Breast epithelium (tissue), 4 donors: Measurements from ENCODE around the gene SDS. TPM values are rescaled to one million over a fixed set of nuclear protein-coding genes. Genes with fewer than 3 reads are reported as not detected.
A peak's percentile ranks its signal among the peaks of the same experiment; 100 is the strongest.

Experiments used
- DNase-seq, 2 donors: peaks; one replicate each; pipeline ENCODE4 v3.0.0-alpha.2; 2019; ENCODE audit warnings: low spot score in 2 of 2
- H3K27ac ChIP-seq, 2 donors: fragments of 200-600 bp; sonication (generic) in 1 of 2; one replicate each; pipeline ENCODE4 v1.5.1; 2016 to 2019; ENCODE audit warnings: mild to moderate bottlenecking in 1 of 2
- H3K27me3 ChIP-seq, 2 donors: fragments of 200-600 bp; sonication (generic) in 1 of 2; one replicate each; pipeline versions ENCODE4 v1.5.1 to v1.6.0; 2017 to 2019; ENCODE audit warnings: control low read depth in 1 of 2, mild to moderate bottlenecking in 1 of 2
- H3K36me3 ChIP-seq: fragments of 200-600 bp; one replicate; pipeline ENCODE4 v1.5.1; 2019
- H3K4me1 ChIP-seq, 2 donors: fragments of 200-600 bp; sonication (generic); one replicate each; pipeline ENCODE4 v1.5.1; 2016 to 2019; ENCODE audit warnings: control low read depth in 1 of 2
- H3K4me3 ChIP-seq, 3 donors: fragments of 200-600 bp; sonication (generic); 1 replicate in 2 of 3; 2 replicates in 1 of 3; pipeline ENCODE4 v1.5.1; 2016 to 2019; ENCODE audit warnings: mild to moderate bottlenecking in 3 of 3, moderate library complexity in 2 of 3
- H3K9me3 ChIP-seq, 2 donors: fragments of 200-600 bp; sonication (generic) in 1 of 2; one replicate each; pipeline ENCODE4 v1.5.1; 2016 to 2019; ENCODE audit warnings: control low read depth in 1 of 2
- POLR2A ChIP-seq: fragments of 450-650 bp; IDR thresholded peaks from one replicate; pipeline ENCODE4 v1.6.1; 2016; ENCODE audit warnings: antibody characterized with exemption, mild to moderate bottlenecking, moderate library complexity
- POLR2AphosphoS5 ChIP-seq, 3 donors: sonication (generic); formaldehyde crosslinking; IDR thresholded peaks; one replicate each; pipeline ENCODE4 v1.6.1; 2017; ENCODE audit warnings: antibody characterized with exemption in 3 of 3
- intact Hi-C: fragments of 100-400 bp; cut with DNase I; formaldehyde crosslinking; loops from one replicate; pipeline ENCODE4 v1.15.1; 2023; ENCODE audit warnings: low total_unique reads
- total RNA-seq, 3 donors: library from RNA; depleted of rRNA; stranded (reverse); fragments of >200 nt; gene quantifications; one replicate each; pipeline ENCODE4 v1.1.0, GENCODE V29; 2016
- TF ChIP-seq, protein P1 (sequence below), 3 donors: fragments of 450-650 bp; IDR thresholded peaks; one replicate each; pipeline ENCODE4 v1.5.1; 2016 to 2017; ENCODE audit warnings: antibody characterized with exemption in 3 of 3, mild to moderate bottlenecking in 3 of 3, moderate library complexity in 3 of 3

SDS gene, protein sequence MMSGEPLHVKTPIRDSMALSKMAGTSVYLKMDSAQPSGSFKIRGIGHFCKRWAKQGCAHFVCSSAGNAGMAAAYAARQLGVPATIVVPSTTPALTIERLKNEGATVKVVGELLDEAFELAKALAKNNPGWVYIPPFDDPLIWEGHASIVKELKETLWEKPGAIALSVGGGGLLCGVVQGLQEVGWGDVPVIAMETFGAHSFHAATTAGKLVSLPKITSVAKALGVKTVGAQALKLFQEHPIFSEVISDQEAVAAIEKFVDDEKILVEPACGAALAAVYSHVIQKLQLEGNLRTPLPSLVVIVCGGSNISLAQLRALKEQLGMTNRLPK
- total RNA-seq, result 10 to 100 TPM in 1 of 3 donors, under 1 TPM in 2; 0.66 to 12.0 (median 0.80) TPM

DNA sequence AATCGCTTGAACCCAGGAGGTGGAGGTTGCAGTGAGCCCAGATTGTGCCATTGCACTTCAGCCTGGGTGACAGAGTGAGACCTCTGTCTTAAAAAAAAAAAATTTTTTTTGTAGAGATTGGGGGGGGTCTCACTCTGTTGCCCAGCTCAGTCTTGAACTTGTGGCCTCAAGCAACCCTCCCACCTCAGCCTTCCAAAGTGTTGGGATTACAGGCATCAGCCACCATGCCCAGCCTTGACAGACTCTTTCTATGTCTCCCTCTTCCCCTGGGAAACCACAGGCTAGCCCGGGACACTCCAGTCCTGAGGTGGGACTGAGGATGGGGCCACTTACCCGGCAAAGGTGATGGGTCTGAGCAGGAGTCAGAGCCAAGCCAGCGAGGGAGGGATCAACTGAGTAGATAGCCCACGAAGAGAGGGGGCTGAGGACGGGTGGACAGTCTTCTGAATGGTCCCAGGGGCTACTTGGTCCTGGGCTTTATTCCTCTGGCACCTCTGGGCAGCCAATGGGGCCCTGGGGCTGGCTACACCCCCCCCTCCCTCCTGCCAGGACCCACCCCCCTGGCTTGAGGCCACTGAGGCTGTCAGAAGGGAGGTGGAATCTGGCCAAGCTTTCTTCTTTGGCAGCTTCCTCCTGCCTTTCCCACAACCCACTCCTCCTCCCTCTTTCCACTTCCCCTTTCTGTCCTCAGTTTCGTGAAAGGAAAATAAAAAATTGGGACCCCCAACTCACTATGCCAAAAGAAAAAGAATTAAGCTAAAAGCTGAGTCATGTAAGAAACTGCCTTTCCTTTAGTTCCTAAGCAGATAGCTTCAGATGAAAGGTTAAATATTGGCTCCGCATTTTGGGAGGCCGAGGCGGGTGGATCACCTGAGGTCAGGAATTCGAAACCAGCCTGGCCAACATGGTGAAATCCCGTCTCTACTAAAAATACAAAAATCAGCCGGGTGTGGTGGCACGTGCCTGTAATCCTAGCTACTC lies at the start of gene SDS:
TSS of gene SDS (minus strand) at position 453 of the 981 bp plus-strand sequence. CDS start 4,179 bp downstream, outside the sequence.
- H3K4me3 ChIP-seq, result peak within 1 kb of the TSS in 2 of 3 donors; percentile 12 to 30

DNA sequence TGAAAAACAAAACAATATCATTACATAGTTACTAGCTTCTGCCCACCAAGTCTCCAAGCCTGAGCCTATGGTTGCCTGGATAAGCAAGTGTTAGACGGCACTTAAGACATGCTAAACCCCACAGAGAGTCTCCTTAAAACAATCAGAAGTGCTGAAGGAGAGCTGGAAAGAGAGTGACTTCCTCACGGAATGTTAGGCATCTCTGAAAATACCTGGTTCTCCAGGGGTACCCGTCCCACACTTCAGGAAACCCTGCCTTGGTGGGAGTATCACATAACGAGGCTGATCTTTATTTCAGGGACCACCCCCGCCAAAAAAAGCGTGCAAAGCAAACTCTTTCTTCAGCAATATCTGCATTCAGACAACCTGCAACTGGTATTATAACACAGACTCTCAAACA lies 49.6 kb upstream of the SDS start:
- Histone ChIP-seq H3K27ac (no peak overlapping the region), H3K36me3 (no peaks in the 10 kb centered on the region), H3K27me3 (peaks cover 0 to 28% of the 10 kb centered on the region in 2 donors), H3K9me3 (no peaks in the 10 kb centered on the region), H3K4me1 (no peaks in the 10 kb centered on the region), H3K4me3 (no peak overlapping the region)
- no peak for DNase-seq
- TF ChIP-seq, protein P1, sequence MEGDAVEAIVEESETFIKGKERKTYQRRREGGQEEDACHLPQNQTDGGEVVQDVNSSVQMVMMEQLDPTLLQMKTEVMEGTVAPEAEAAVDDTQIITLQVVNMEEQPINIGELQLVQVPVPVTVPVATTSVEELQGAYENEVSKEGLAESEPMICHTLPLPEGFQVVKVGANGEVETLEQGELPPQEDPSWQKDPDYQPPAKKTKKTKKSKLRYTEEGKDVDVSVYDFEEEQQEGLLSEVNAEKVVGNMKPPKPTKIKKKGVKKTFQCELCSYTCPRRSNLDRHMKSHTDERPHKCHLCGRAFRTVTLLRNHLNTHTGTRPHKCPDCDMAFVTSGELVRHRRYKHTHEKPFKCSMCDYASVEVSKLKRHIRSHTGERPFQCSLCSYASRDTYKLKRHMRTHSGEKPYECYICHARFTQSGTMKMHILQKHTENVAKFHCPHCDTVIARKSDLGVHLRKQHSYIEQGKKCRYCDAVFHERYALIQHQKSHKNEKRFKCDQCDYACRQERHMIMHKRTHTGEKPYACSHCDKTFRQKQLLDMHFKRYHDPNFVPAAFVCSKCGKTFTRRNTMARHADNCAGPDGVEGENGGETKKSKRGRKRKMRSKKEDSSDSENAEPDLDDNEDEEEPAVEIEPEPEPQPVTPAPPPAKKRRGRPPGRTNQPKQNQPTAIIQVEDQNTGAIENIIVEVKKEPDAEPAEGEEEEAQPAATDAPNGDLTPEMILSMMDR (IDR thresholded peaks at IDR 0.05), result no peak
- TF ChIP-seq POLR2A (no peak), POLR2AphosphoS5 (IDR thresholded peaks at IDR 0.05) (no peak)
- intact Hi-C loops, result no loop called here

More for the DNA sequence above, at the start of gene SDS:
- peaks cover 0 to 10% of the 10 kb centered on the region in 2 donors for H3K27me3 ChIP-seq
- DNase-seq, result no peak
- H3K27ac ChIP-seq, result no peak within 1 kb of the TSS
- no peaks in the 10 kb centered on the region for H3K36me3 ChIP-seq
- no peaks in the 10 kb centered on the region for H3K4me1 ChIP-seq
- intact Hi-C loops, result no loop called here
- TF ChIP-seq POLR2AphosphoS5 (IDR thresholded peaks at IDR 0.05), result no peak
- no peak for TF ChIP-seq POLR2A
- TF ChIP-seq, protein P1 (IDR thresholded peaks at IDR 0.05), result no peak
- no peaks in the 10 kb centered on the region for H3K9me3 ChIP-seq

DNA sequence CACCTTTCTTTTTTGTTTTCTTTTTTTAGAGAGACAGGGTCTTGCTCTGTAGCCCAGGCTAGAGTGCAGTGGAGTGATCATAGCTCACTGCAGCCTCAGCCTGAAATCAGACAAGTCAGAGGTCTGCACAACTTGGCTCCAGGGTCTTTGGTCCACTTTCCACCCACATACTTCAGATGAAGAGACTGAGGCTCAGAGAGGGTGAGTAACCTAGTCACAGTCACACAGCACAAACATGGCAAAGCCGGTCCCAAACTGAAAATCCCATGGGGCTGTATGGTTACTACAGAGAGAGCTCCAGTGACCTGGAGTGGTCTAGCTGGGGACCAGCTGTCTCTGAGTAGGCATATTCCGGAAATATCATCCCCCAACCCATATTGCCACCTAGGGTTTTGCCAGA lies 48.8 kb upstream of the SDS start:
- Histone ChIP-seq H3K4me1 (no peaks in the 10 kb centered on the region), H3K36me3 (no peaks in the 10 kb centered on the region), H3K27me3 (peaks cover 0 to 31% of the 10 kb centered on the region in 2 donors), H3K27ac (no peak overlapping the region), H3K4me3 (no peak overlapping the region), H3K9me3 (no peaks in the 10 kb centered on the region)
- intact Hi-C loops, result no loop called here
- no peak for DNase-seq
- TF ChIP-seq, protein P1 (IDR thresholded peaks at IDR 0.05), result no peak
- no peak for TF ChIP-seq POLR2AphosphoS5 (IDR thresholded peaks at IDR 0.05)
- TF ChIP-seq POLR2A, result no peak

DNA sequence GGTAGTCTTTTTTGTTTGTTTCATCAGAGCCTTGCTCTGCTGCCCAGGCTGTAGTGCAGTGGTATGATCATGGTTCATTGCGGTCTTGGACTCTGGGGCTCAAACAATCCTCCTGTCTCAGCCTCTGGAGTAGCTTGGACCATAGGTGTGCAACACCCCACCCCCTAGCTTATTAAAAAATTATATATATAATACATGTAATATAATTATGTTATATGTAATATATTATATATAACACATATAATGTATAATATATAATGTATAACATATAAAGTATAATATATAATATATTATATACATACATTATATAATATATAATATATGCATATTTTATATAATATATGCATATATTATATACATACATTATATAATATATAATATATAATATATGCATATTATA lies 46.2 kb upstream of the SDS start:
- DNase-seq, result no peak
- intact Hi-C loops, result no loop called here
- H3K36me3 ChIP-seq, result no peaks in the 10 kb centered on the region
- no peak overlapping the region for H3K4me3 ChIP-seq
- peaks cover 0 to 24% of the 10 kb centered on the region in 2 donors for H3K27me3 ChIP-seq
- no peak for TF ChIP-seq POLR2AphosphoS5 (IDR thresholded peaks at IDR 0.05)
- no peak for TF ChIP-seq POLR2A
- TF ChIP-seq, protein P1 (IDR thresholded peaks at IDR 0.05), result no peak
- no peak overlapping the region for H3K27ac ChIP-seq
- H3K4me1 ChIP-seq, result no peaks in the 10 kb centered on the region
- peaks cover 0 to 6% of the 10 kb centered on the region in 2 donors for H3K9me3 ChIP-seq
